ENCODE results near the gene MTOR.

Gene MTOR

GRCh38 chr1:11215381-11216005 is 46.9 kb downstream of the MTOR start:
- Histone ChIP-seq H3K9me3 (replicated peaks; ENCODE audit: insufficient read depth, low read length) (no peaks in the 10 kb centered on the region), H3K4me2 (ENCODE audit: low read depth, low read length) (no peak overlapping the region), H3K9ac (ENCODE audit: low read length) (no peak overlapping the region), H3K9me2 (replicated peaks; ENCODE audit: insufficient read depth, low read length) (no peaks in the 10 kb centered on the region), H3K36me3 (replicated peaks; ENCODE audit: insufficient read depth, low read length) (peaks cover 11% of the 10 kb centered on the region; the same call in 1 of the 2 replicates), H4K20me1 (ENCODE audit: insufficient read depth, low read length) (no peaks in the 10 kb centered on the region), H3F3A (ENCODE audit: insufficient read depth, low read length) (no peaks in the 10 kb centered on the region), H3K4me1 (ENCODE audit: low read length) (no peaks in the 10 kb centered on the region), H3K27ac (ENCODE audit: low read length) (no peak overlapping the region), H3K79me2 (ENCODE audit: low read length) (no peaks in the 10 kb centered on the region), H2AFZ (ENCODE audit: low read length) (no peak overlapping the region), H3K27me3 (replicated peaks; ENCODE audit: insufficient read depth, low read length) (no peaks in the 10 kb centered on the region), H3K4me3 (ENCODE audit: low read length) (no peak overlapping the region)
- no peak for DNase-seq
- no peak for TF ChIP-seq EZH2phosphoT487 (IDR thresholded peaks at IDR 0.05; ENCODE audit: low read length)
- TF ChIP-seq, protein P1, sequence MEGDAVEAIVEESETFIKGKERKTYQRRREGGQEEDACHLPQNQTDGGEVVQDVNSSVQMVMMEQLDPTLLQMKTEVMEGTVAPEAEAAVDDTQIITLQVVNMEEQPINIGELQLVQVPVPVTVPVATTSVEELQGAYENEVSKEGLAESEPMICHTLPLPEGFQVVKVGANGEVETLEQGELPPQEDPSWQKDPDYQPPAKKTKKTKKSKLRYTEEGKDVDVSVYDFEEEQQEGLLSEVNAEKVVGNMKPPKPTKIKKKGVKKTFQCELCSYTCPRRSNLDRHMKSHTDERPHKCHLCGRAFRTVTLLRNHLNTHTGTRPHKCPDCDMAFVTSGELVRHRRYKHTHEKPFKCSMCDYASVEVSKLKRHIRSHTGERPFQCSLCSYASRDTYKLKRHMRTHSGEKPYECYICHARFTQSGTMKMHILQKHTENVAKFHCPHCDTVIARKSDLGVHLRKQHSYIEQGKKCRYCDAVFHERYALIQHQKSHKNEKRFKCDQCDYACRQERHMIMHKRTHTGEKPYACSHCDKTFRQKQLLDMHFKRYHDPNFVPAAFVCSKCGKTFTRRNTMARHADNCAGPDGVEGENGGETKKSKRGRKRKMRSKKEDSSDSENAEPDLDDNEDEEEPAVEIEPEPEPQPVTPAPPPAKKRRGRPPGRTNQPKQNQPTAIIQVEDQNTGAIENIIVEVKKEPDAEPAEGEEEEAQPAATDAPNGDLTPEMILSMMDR (IDR thresholded peaks at IDR 0.05; ENCODE audit: low read length), result no peak
- TF ChIP-seq EZH2 (optimal IDR thresholded peaks at IDR 0.05; ENCODE audit: low read depth, low read length), result no peak

DNA sequence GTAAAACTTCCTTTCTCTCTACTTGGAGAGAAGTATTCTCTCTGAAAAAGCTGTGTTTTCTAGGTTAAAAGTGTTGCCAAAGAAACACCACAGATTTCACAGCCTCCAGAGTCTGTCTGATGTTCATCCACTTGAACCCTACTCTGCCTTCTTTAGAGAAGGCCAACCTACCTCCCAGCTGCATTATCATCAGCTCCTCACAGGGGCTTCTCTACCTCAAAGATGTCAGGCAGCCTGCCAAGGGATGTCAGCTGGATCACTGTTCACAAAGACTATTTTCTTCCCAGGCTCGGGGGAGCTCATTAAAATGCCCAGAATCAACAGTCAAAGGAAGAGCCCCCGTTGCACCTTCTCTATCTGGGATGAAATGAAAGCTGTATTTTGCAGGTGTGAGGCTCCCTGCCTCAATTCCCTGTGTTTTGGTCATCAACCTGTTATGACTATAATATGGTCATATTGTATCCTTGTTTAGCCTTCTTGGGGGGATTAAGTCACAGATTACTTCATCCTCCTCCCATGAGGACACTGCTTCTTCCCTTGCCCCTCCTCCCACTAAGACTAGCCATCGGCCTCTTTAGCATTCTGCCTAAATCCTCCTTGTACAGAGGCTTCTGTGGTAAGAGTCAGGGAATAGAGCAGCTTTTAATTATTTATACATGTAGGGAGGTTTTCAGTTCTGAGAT is 47.5 kb downstream of the MTOR start:
- DNase-seq, result no peak
- H3K36me3 ChIP-seq (replicated peaks; ENCODE audit: insufficient read depth, low read length), result peaks cover 11% of the 10 kb centered on the region; the same call in 1 of the 2 replicates

DNA sequence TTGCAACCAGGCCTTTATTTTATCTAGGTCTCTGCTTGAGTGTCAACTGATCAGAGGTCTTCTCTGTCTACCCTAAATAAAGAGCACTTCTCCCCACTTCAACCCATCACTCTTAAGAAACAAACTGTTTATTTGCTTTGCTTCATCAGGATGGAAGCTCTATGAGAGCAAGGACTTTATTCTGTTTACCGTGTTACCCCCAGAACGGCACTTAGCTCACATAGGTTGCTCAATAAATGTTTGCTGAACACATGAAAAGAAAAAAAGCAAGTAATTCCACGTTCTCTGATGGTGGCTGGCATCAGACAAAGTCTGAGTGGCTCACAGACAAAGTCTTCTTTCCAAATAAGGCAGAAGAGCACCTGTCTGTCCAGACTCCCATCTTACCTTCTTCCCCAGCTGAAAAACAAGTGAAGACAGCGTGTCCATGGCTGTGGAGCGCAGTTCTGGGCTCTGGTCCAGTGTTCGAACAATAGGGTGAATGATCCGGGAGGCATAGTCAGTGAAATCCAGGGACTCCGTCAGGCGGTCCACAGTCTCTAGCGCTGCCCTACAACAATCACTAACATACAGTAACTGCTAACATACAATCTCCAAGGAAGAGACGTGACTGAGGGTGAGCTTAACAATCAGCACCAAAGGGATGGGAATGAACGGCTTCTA is 50.3 kb downstream of the MTOR start:
- Histone ChIP-seq H3K4me3 (ENCODE audit: low read length) (no peak overlapping the region), H4K20me1 (ENCODE audit: insufficient read depth, low read length) (no peaks in the 10 kb centered on the region), H3K79me2 (ENCODE audit: low read length) (no peaks in the 10 kb centered on the region), H3K9me2 (replicated peaks; ENCODE audit: insufficient read depth, low read length) (no peaks in the 10 kb centered on the region), H3K9ac (ENCODE audit: low read length) (no peak overlapping the region), H3K9me3 (replicated peaks; ENCODE audit: insufficient read depth, low read length) (no peaks in the 10 kb centered on the region), H3K27ac (ENCODE audit: low read length) (no peak overlapping the region), H3K4me1 (ENCODE audit: low read length) (no peaks in the 10 kb centered on the region), H3K36me3 (replicated peaks; ENCODE audit: insufficient read depth, low read length) (peaks cover 11% of the 10 kb centered on the region; the same call in 1 of the 2 replicates), H3K4me2 (ENCODE audit: low read depth, low read length) (no peak overlapping the region), H3K27me3 (replicated peaks; ENCODE audit: insufficient read depth, low read length) (no peaks in the 10 kb centered on the region), H3F3A (ENCODE audit: insufficient read depth, low read length) (no peaks in the 10 kb centered on the region), H2AFZ (ENCODE audit: low read length) (no peak overlapping the region)
- no peak for TF ChIP-seq EZH2 (optimal IDR thresholded peaks at IDR 0.05; ENCODE audit: low read depth, low read length)
- TF ChIP-seq, protein P1 (IDR thresholded peaks at IDR 0.05; ENCODE audit: low read length), result no peak
- TF ChIP-seq EZH2phosphoT487 (IDR thresholded peaks at IDR 0.05; ENCODE audit: low read length), result no peak
- no peak for DNase-seq

More for the DNA sequence above, 47.5 kb downstream of the MTOR start:
- H3K4me1 ChIP-seq (ENCODE audit: low read length), result no peaks in the 10 kb centered on the region
- H3K27ac ChIP-seq (ENCODE audit: low read length), result no peak overlapping the region
- TF ChIP-seq, protein P1 (IDR thresholded peaks at IDR 0.05; ENCODE audit: low read length), result no peak
- TF ChIP-seq EZH2phosphoT487 (IDR thresholded peaks at IDR 0.05; ENCODE audit: low read length), result no peak
- H3F3A ChIP-seq (ENCODE audit: insufficient read depth, low read length), result no peaks in the 10 kb centered on the region
- no peak overlapping the region for H2AFZ ChIP-seq (ENCODE audit: low read length)
- H3K9ac ChIP-seq (ENCODE audit: low read length), result no peak overlapping the region
- H3K9me3 ChIP-seq (replicated peaks; ENCODE audit: insufficient read depth, low read length), result no peaks in the 10 kb centered on the region
- no peaks in the 10 kb centered on the region for H3K79me2 ChIP-seq (ENCODE audit: low read length)
- H4K20me1 ChIP-seq (ENCODE audit: insufficient read depth, low read length), result no peaks in the 10 kb centered on the region
- H3K4me2 ChIP-seq (ENCODE audit: low read depth, low read length), result no peak overlapping the region
- no peak overlapping the region for H3K4me3 ChIP-seq (ENCODE audit: low read length)
- no peaks in the 10 kb centered on the region for H3K27me3 ChIP-seq (replicated peaks; ENCODE audit: insufficient read depth, low read length)
- H3K9me2 ChIP-seq (replicated peaks; ENCODE audit: insufficient read depth, low read length), result no peaks in the 10 kb centered on the region
